HepG2 (cell line): Measurements from ENCODE around the gene ACACA. TPM values are rescaled to one million over a fixed set of nuclear protein-coding genes. Genes with fewer than 3 reads are reported as not detected.

Experiments used
- ATAC-seq: fragments of 200-7000 bp; cut with Tn5 transposase; 3 replicates; pipeline ENCODE4 v1.9.1; 2020; ENCODE audit warnings: mild to moderate bottlenecking, moderate library complexity
- BruUV-seq: library from RNA; stranded (reverse); fragments of 400-500 nt; replicated peaks from 2 replicates; lab custom pipeline; 2021; lab: Mats Ljungman, UMichigan
- CTCF ChIA-PET: fragments of 300-600 bp; formaldehyde crosslinking; extraction: SDS; loops from one replicate; lab custom pipeline; 2021; ENCODE audit warnings: low total read pairs, inconsistent platforms, low intra/inter-chr PET ratio; lab: Yijun Ruan, JAX
- POLR2A ChIA-PET: fragments of 350-600 bp; sonication (Branson Sonifier 250); formaldehyde crosslinking; loops from one replicate; lab custom pipeline; 2020; ENCODE audit warnings: antibody characterized with exemption, inconsistent platforms; lab: Yijun Ruan, JAX
- DNase-seq: peaks from one replicate; pipeline ENCODE4 v3.0.0-alpha.2; 2015; ENCODE audit warnings: low spot score
- FAIRE-seq: peaks from 3 replicates; lab custom pipeline; 2011; peaks lifted over from hg19 to GRCh38; lab: Jason Lieb, UNC
- H2AFZ ChIP-seq: one replicate; pipeline ENCODE4 v1.6.1; 2011; ENCODE audit warnings: low read length, inconsistent platforms
- H3K27ac ChIP-seq: fragments of 300-600 bp; 3 replicates; pipeline ENCODE4 v1.8.0; 2011; ENCODE audit warnings: mixed run types, mild to moderate bottlenecking, mixed read lengths, low read length, inconsistent platforms; ENCODE audit not compliant: insufficient read depth; ENCODE audit errors: extremely low read length
- H3K27me3 ChIP-seq, 2 experiments: fragments of 200-600 bp in 1 of 2; 2 replicates in 1 of 2; 3 replicates in 1 of 2; pipeline versions ENCODE4 v1.6.0 to v1.8.0; 2011; ENCODE audit warnings: low read length in 2 of 2, mild to moderate bottlenecking in 2 of 2, moderate library complexity in 2 of 2, inconsistent platforms in 1 of 2; ENCODE audit not compliant: insufficient read depth in 2 of 2, control insufficient read depth in 1 of 2
- H3K36me3 ChIP-seq, 2 experiments: fragments of 200-600 bp in 1 of 2; replicated peaks in 1 of 2; 2 replicates in 1 of 2; 3 replicates in 1 of 2; pipeline versions ENCODE4 v1.5.1 to v1.8.0; 2011; ENCODE audit warnings: low read length in 2 of 2, inconsistent platforms in 1 of 2; ENCODE audit not compliant: insufficient read depth in 2 of 2, control insufficient read depth in 1 of 2
- H3K4me1 ChIP-seq: 2 replicates; pipeline ENCODE4 v1.5.1; 2012; ENCODE audit warnings: low read length, inconsistent platforms; ENCODE audit not compliant: insufficient read depth
- H3K4me2 ChIP-seq: 2 replicates; pipeline ENCODE4 v1.6.0; 2011; ENCODE audit warnings: low read depth, low read length, inconsistent platforms
- H3K4me3 ChIP-seq, 3 experiments: fragments of 200-600 bp in 1 of 3; sonication (generic), shearing (Covaris generic) in 1 of 3; replicated peaks in 1 of 3; 2 replicates each; pipeline ENCODE4 v1.5.1; 2011 to 2016; ENCODE audit warnings: low read length in 3 of 3, inconsistent platforms in 2 of 3, low read depth in 2 of 3, mild to moderate bottlenecking in 2 of 3, control low read depth in 1 of 3, mixed read lengths in 1 of 3; ENCODE audit not compliant: insufficient read depth in 1 of 3
- H3K79me2 ChIP-seq: one replicate; pipeline ENCODE4 v1.6.1; 2011; ENCODE audit warnings: low read length, inconsistent platforms; ENCODE audit not compliant: insufficient read depth
- H3K9ac ChIP-seq: 2 replicates; pipeline ENCODE4 v1.6.0; 2011; ENCODE audit warnings: mild to moderate bottlenecking, low read depth, low read length, inconsistent platforms; ENCODE audit not compliant: insufficient read depth
- H3K9me3 ChIP-seq: 2 replicates; pipeline ENCODE4 v1.5.1; 2012; ENCODE audit warnings: mild to moderate bottlenecking, low read length
- H4K20me1 ChIP-seq: 2 replicates; pipeline ENCODE4 v1.6.0; 2011; ENCODE audit warnings: inconsistent platforms, mild to moderate bottlenecking, low read length, moderate library complexity; ENCODE audit not compliant: insufficient read depth
- ATF2 ChIP-seq: sonication (generic); formaldehyde crosslinking; IDR thresholded peaks from 2 replicates; pipeline ENCODE4 v1.4.0; 2020; ENCODE audit warnings: missing genetic modification reagents
- DDIT3 ChIP-seq: sonication (generic); formaldehyde crosslinking; IDR thresholded peaks from 2 replicates; pipeline ENCODE4 v1.4.0; 2020; ENCODE audit warnings: mild to moderate bottlenecking, missing genetic modification reagents
- HDAC2 ChIP-seq: sonication (generic); formaldehyde crosslinking; IDR thresholded peaks from 2 replicates; pipeline ENCODE4 v1.4.0; 2020; ENCODE audit warnings: missing genetic modification reagents
- KLF12 ChIP-seq: sonication (generic); formaldehyde crosslinking; IDR thresholded peaks from 2 replicates; pipeline ENCODE4 v1.4.0; 2020; ENCODE audit warnings: missing genetic modification reagents, borderline replicate concordance
- MEIS2 ChIP-seq: sonication (generic); formaldehyde crosslinking; IDR thresholded peaks from 2 replicates; pipeline ENCODE4 v1.9.0; 2021; ENCODE audit warnings: mild to moderate bottlenecking, missing genetic modification reagents
- MLXIP ChIP-seq: sonication (generic); formaldehyde crosslinking; IDR thresholded peaks from 2 replicates; pipeline ENCODE4 v1.9.0; 2021; ENCODE audit warnings: missing genetic modification reagents, borderline replicate concordance
- MXD4 ChIP-seq: IDR thresholded peaks from 2 replicates; pipeline ENCODE4 v1.6.1; 2016; ENCODE audit warnings: mild to moderate bottlenecking, missing biosample characterization, missing genetic modification reagents
- NFKB2 ChIP-seq: sonication (generic); formaldehyde crosslinking; IDR thresholded peaks from 2 replicates; pipeline ENCODE4 v1.4.0; 2020; ENCODE audit warnings: missing genetic modification reagents, borderline replicate concordance
- NRL ChIP-seq: sonication (generic); formaldehyde crosslinking; IDR thresholded peaks from 2 replicates; pipeline ENCODE4 v1.5.0; 2020; ENCODE audit warnings: missing genetic modification reagents, mild to moderate bottlenecking, moderate library complexity, borderline replicate concordance
- REPIN1 ChIP-seq: sonication (generic); formaldehyde crosslinking; IDR thresholded peaks from 2 replicates; pipeline ENCODE4 v1.8.0; 2022; ENCODE audit warnings: missing genetic modification reagents, low read depth, mild to moderate bottlenecking, borderline replicate concordance
- ZNF451 ChIP-seq: sonication (generic); formaldehyde crosslinking; IDR thresholded peaks from 2 replicates; pipeline ENCODE4 v1.5.0; 2020; ENCODE audit warnings: mild to moderate bottlenecking, missing genetic modification reagents
- WGBS: methylation state at CpG from one replicate; pipeline ENCODE4 v1.1.6; 2017; ENCODE audit warnings: low lambda C conversion rate; 5-methylcytosine and 5-hydroxymethylcytosine counted together
- in situ Hi-C: cut with HindIII; loops from 2 replicates; pipeline ENCODE4 v1.10.0; 2017; ENCODE audit warnings: low pct_unique_long_range_greater_than_20kb; ENCODE audit not compliant: extremely low pct_ligation_motif_present
- intact Hi-C: fragments of 100-400 bp; cut with micrococcal nuclease; formaldehyde crosslinking; loops from one replicate; pipeline ENCODE4 v1.10.0; 2022; ENCODE audit not compliant: unreplicated experiment
- polyA plus RNA-seq, 8 experiments: library from polyadenylated mRNA; depleted of rRNA in 3 of 8; stranded (reverse) in 7 of 8; unstranded in 1 of 8; fragments of >200 nt; fragmentation: Illumina TruSeq in 4 of 8; extraction: Trizol in 4 of 8; gene quantifications; 2 replicates each; pipeline versions ENCODE4 v1.2.1 to v1.2.3, GENCODE V29; 2011 to 2016; ENCODE audit warnings: low read depth in 4 of 8, missing spikeins in 1 of 8, mixed read lengths in 1 of 8; ENCODE audit not compliant: insufficient read depth in 1 of 8
- total RNA-seq, 5 experiments: library from RNA; depleted of rRNA; stranded (reverse); fragments of >200 nt; fragmentation: Illumina TruSeq; extraction: Trizol; gene quantifications; 2 replicates each; pipeline ENCODE4 v1.2.3, GENCODE V29; 2016; ENCODE audit warnings: low read depth in 1 of 5

ACACA gene
- total and polyA plus RNA-seq, 2 of the 13 experiments (the other 11 are each of a cell fraction or from before 2014, with no cell fraction given), result 39.2 to 47.2 TPM

- H3K9ac ChIP-seq, result no peak overlapping the region
- peaks cover 26 to 83% of the 10 kb centered on the region in 2 experiments for H3K36me3 ChIP-seq
- H3K27me3 ChIP-seq, result no peaks in the 10 kb centered on the region
- in situ Hi-C loops (no loop called here), intact Hi-C loops (no loop called here)
- TF ChIP-seq DDIT3, result no peak
- no peak for TF ChIP-seq NRL
- TF ChIP-seq MEIS2 (CRISPR knock-in tag), result no peak
- TF ChIP-seq REPIN1 (CRISPR knock-in tag), result no peak
- no peak for TF ChIP-seq NFKB2 (CRISPR knock-in tag)
- TF ChIP-seq HDAC2 (CRISPR knock-in tag), result no peak
- TF ChIP-seq ZNF451 (CRISPR knock-in tag), result no peak
- TF ChIP-seq MLXIP (CRISPR knock-in tag), result no peak
- no peak for TF ChIP-seq KLF12
- no peak for TF ChIP-seq MXD4 (CRISPR knock-in tag)
- TF ChIP-seq ATF2, result no peak
- no peaks in the 10 kb centered on the region for H3K79me2 ChIP-seq
- POLR2A ChIA-PET, result no interaction called here
- no peak overlapping the region for H3K4me3 ChIP-seq
- FAIRE-seq (no peak), DNase-seq (no peak), ATAC-seq (no peak)
- no peaks in the 10 kb centered on the region for H3K4me1 ChIP-seq
- no peak overlapping the region for H3K27ac ChIP-seq
- H3K9me3 ChIP-seq, result no peaks in the 10 kb centered on the region
- CTCF ChIA-PET, result no interaction called here
- H4K20me1 ChIP-seq, result no peaks in the 10 kb centered on the region
- H3K4me2 ChIP-seq, result no peak overlapping the region
- no TSS peak for BruUV-seq
- WGBS, result 98% methylated on average over 5 of the region's 5 CpGs
- H2AFZ ChIP-seq, result no peak overlapping the region
Observed at GRCh38 chr17:37109106-37109505, 297.5 kb downstream of the ACACA start.
